Measurements from ENCODE around the gene CRAMP1.

The CRAMP1 gene

DNA sequence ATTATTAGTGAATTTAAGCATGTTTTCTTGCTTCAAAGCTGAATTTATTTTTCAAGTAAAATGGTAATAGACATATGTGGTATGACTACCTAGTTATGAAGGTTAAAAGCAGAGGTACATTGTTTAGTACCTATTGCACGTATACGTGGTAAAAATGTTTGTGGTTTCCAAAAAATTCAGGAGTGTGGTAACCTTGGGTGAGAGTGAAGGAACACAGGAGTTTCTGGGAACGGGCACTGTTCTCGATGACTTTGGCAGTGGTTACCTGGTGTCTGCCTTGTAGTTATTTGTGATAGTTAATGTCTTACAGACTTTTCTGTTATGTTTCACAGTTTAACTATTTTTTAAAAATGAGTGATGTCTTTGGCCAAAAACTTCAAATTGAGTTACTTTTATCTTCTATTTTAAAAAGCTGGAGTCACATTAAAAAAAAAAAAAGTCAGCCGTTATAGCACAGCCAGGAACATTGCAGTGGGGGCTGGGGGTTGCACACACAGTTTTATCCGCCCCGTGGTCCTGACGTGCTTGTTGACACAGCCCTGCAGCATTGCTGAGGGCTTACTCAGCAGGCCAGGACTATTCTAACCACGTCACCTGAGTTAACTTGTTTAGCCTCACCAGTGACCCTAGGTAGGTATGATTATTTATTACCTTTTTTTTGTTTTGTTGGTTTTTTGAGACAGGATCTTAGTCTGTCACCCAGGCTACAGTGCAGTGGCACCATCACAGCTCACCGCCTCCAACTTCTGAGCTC lies 76.8 kb downstream of the CRAMP1 start:
- DNase-seq, result no peak

DNA sequence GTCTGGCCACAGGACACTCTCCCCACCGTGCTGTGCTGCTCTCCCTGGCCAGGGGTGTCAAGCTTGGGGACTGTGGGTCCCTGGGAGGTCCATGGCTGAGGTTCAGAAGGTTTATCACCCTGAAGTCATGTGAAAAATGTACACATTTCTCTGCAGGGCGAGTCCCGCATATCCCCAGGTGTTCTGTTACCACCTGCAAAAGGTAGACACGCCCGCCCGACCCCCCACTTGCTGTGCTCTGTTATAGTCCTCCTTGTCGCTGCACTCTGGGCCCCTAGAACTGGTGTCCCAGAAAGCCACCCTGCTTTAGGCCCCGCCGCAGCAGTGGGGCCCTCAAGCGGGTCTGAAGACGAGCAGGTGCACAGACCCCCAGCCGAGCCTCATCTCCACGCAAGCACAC lies 77.7 kb downstream of the CRAMP1 start:
- no peak for DNase-seq

DNA sequence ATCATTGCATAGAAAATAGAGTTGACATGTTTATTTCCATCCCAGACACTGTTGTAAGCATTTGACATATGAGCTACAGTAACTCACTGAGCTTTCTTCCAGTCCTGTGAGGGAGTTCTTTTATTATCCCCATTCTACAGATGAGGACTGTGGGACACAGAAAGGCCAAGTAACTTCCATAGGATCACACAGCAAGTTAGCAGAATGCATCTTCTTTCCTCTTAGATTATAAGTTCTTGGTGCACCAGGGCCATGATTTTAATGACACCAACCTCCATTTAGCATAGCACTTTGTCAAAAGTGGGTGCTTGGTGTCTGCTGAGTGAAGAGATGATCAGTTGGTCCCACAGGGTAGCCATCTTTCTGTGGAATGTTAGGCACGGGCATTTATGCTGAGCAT lies 78.7 kb downstream of the CRAMP1 start:
- DNase-seq, result no peak

DNA sequence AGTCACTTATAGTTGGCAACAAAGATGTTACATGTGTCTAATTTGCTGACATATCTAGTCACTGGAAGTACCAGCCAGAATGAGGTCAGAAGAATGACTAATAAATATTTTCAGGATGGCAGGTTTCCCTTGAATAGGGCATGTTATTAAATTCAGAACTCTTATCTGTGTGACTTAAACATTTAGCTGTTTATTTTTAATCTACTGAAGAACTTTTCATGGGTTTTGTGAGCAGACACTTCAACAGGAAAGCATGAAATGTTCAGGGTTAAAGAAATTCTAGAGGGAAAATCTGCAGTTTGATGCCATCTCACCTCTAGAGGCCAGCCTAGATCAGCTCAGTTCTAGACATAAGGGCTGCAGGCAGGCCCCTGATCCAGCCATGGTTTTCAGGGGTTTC lies 79.1 kb downstream of the CRAMP1 start:
- DNase-seq, result no peak

DNA sequence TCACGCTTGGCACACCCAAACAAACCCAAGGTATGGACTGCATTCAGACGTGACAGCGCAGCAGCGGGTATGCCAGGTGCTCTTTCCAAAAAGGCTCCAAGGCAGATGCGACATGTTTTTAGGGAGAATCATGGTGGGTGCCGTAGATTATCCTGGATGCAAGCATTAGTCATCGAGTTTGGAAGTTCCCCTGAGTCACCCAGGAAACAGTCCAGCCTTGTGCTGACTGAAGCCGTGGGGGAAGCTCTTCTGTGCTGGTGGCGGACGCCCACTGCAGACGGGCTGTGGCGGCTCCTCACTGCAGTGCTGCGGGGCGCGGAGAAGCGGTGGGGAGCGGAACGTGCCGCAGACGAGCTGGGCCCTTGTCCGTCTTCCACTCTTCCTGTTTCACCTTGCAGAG lies 79.8 kb downstream of the CRAMP1 start:
- no peak for DNase-seq

DNA sequence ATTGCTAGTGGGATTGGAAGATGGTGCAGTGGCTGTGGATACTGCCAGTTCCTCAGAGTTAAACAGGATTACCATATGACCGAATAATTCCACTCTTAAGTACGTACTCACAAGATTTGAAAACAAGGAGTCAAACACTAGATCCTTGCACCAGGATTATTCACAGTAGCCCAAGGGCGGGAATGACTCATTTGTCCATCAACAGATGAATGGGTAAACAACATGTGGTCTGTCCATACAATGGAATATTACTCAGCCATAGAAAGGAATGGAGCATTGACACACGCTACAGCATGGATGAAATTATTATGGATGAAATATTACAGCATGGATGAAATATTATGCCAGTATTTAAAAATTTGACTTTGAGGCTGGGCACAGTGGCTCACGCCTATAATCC lies 84.7 kb downstream of the CRAMP1 start:
- DNase-seq, result no peak

DNA sequence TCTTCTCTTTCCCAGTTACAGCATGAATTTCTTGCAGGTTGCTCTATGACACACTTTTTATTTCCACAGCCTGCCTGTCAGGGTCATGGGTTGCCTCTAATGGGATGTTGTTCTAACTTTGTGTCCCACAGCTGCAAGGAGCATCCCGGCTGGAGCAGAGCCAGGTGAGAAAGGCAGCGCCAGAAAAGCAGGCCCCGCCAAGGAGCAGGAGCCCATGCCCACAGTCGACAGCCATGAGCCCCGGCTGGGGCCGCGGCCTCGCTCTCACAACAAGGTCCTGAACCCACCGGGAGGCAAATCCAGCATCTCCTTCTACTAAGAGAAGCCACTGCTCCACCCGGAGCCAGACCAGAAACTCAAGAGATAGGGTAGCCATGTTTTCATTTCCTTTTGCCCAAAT lies 86.5 kb downstream of the CRAMP1 start:
- DNase-seq, result no peak

DNA sequence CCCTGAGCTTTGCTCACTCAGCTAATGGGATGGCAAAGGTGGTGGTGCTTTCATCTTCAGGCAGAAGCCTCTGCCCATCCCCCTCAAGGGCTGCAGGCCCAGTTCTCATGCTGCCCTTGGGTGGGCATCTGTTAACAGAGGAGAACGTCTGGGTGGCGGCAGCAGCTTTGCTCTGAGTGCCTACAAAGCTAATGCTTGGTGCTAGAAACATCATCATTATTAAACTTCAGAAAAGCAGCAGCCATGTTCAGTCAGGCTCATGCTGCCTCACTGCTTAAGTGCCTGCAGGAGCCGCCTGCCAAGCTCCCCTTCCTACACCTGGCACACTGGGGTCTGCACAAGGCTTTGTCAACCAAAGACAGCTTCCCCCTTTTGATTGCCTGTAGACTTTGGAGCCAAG lies 88.1 kb downstream of the CRAMP1 start:
- no peak for DNase-seq

DNA sequence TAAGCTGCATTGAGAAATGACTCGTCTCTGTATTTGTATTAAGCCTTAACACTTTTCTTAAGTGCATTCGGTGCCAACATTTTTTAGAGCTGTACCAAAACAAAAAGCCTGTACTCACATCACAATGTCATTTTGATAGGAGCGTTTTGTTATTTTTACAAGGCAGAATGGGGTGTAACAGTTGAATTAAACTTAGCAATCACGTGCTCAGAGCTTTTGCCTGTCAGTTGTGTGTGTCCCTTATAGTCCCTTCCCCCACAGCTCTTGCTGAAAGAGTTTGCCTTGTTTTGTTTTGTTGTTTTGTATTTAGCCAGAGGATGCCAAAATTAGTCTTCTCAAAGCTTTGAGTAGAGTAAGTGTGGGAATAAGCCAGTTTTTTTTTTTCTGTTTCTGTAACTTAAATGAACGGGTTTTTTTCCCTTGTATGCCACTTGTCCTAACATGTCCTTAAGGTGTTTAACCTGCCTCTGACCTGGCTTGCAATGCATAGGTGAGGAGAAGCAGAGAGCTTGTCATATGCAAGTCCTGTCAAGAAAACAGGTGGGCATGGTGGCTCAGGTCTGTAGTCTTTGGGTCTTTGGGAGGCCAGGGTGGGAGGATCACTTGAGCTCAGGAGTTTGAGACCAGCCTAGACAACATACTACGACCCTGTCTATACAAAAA lies 89.2 kb downstream of the CRAMP1 start:
- DNase-seq, result no peak

DNA sequence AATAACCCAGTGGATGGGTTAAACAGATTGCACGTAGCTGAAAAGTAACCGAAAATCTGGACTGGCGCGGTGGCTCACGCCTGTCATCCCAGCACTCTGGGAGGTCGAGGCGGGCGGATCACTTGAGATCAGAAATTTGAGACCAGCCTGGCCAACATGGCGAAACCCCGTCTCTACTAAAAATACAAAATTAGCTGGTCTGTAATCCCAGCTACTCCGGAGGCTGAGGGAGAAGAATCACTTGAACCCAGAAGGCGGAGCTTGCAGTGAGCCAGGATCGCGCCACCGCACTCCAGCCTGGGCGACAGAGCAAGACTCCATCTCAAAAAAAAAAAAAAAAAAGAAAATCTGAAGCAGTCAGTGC lies 93.1 kb downstream of the CRAMP1 start:
- peak in 1 of 2 experiments; percentile 44 for DNase-seq

DNA sequence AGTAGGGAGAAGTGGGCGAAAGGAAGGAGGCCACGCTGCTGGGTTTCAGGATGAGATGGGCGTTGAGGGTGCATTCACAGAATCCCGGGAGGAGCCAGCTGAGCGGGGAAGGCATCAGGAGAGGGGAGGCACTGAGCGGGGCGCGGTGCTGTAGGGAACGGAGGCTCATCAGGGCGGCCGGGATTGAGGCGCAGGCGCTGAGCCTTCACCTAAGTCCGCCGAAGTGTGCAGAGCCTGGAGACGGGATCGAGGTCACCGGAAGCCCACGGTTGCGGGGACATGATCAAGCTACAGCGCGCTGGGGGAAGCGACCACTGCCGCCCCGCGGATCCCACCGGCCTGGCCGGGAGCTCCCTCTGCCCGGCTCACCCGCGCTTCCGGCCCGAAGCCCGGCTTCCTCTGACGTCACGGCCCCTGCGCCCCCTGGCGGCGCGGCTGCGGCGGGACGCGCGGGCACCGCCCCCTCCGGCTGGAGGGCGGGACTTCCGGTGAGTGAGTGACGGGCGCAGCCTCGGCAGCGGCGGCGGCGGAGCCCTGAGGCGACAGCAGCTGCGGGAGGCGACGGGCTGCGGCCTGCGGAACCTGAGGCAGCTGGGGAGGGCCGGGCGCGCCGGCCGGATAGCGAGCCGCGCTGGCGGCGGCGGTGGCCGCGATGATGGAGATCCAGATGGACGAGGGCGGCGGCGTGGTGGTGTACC lies 93.7 kb downstream of the CRAMP1 start, which contains the start of gene MAPK8IP3:
MAPK8IP3 (plus strand) TSS at position 508 of the 698 bp plus-strand sequence; CDS start at position 653, 145 bp downstream.
- peak; percentile 87 to 92 for DNase-seq

DNA sequence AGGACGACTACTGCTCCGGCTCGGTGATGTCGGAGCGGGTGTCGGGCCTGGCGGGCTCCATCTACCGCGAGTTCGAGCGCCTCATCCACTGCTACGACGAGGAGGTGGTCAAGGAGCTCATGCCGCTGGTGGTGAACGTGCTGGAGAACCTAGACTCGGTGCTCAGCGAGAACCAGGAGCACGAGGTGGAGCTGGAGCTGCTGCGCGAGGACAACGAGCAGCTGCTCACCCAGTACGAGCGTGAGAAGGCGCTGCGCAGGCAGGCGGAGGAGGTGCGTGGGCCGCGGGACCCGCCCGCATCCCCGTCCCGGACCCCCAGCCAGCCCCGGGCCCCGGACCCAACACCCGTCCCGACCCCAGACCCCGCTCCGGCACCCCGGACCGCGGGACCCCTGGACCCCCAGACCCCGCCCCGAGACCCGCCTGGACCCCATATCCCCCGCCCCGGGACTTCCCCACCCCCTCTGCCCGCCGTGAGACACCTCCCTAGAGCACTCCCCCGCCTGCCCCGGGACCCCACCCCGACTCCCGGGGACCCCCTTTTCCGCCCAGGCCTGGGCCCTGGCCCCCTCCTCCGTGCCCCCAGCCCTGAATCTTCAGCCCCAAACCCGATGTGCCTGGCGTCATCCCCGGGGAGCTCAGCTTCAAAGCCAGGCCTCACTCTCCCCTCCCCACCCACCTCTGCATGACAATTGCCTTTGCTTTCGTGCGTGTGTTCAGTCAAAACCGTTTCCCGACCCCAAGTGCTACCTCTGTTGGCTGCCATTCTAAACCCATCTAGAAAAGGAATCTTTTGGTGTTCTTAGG lies 94.4 kb downstream of the CRAMP1 start:
- DNase-seq, result peak in 1 of 2 experiments; percentile 59

DNA sequence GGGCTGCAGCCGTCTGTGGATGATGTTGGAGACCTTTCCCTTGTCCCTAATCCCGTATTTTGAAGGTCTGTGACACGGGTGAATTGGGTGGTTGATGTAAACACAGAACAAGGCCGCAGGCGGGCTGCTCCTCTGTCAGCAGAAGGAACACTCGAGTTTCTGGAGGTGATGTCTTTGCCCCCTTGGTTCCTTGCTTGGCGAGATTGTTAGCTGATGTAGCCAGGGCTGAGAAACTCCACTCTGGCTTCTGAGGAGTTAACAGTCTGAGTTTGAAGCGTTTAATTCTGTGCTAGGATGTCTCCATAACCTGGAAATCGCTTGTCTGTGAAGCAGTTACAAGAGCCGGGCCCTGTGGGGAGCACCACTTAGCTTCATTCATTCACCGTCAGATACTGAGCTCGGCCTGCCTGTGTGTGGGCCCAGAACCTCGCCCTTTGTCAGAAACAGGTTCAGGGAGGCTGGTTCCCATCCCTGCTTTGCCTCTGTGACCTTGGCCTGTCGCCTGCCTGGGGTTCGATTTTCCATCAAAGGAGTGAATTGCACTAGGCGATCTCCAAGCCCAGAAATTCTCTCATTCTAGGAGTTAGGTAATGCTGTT lies 95.1 kb downstream of the CRAMP1 start:
- DNase-seq, result no peak

DNA sequence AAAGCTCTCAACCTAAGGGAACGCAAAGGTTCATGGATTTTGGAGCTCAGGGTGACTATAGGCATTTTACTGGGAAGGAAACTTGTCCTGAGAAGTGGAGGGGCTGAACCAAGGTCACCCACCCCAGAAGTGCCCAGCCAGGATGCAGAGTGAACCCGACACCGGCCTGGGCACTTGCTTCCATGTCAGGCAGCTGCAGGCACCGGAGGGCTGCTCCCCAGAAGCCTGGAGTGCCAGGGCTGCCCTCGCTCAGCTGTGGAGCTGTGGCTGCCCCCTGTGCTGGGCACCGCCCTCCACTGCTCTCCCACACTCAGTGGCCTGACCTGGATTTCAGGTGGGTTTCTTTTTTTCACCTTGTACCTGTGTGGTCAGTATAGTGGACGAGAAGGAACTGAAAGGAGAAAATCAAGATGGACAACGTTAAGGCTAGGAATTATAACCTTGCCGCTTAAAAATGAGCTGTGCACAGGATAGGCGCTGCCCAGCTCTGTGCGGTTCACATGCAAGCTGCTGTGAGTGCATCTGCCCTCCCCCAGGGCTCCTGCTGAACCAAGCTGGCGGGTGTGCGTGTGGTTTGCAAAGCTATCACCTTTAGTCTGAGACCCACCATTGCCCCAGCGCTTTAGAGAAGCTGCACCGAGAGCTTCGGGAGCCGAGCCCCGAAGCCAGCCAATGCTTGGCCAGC lies 96.1 kb downstream of the CRAMP1 start:
- peak in 1 of 2 experiments; percentile 54 for DNase-seq

DNA sequence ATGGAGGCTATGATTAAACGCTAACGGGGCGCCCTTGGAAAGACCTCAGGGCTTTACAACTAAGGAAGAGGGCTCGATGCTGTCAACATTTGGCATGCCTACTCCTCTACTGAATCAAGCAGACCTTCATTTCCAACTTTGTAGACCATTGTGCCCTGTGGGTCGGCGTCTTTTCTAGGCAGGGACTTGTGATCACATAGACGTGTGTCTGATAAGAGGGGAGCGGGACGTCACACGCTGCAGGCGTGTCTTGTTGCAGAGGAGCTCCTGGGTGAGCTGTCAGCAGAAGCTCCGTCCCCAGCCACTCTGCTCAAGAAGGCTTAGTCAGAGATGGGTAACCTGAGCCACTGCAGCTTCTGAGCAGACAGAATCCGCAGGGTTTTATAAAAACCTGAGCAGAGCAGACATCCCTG lies 96.6 kb downstream of the CRAMP1 start:
- peak; percentile 72 to 93 for DNase-seq

DNA sequence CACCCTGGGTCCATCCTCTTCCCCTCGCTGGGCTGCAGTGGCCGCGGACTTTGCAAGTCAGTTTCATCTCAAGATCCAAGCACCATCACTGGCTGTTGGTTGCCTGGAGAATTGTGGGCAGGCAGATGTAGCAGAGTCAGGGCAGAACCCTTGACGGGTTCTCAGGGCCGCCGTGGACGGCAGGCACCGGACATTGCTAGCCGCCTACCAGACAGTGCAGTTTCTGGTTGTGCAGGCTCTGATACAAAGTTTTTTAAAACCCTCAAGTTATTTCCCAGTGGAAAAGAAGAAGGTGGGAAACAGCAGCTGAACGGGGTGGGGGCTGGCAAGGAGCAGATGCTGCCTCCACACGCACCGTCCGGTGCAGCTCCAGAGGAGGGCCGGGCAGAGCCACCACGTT lies 97.2 kb downstream of the CRAMP1 start:
- peak in 1 of 2 experiments; percentile 53 for DNase-seq

DNA sequence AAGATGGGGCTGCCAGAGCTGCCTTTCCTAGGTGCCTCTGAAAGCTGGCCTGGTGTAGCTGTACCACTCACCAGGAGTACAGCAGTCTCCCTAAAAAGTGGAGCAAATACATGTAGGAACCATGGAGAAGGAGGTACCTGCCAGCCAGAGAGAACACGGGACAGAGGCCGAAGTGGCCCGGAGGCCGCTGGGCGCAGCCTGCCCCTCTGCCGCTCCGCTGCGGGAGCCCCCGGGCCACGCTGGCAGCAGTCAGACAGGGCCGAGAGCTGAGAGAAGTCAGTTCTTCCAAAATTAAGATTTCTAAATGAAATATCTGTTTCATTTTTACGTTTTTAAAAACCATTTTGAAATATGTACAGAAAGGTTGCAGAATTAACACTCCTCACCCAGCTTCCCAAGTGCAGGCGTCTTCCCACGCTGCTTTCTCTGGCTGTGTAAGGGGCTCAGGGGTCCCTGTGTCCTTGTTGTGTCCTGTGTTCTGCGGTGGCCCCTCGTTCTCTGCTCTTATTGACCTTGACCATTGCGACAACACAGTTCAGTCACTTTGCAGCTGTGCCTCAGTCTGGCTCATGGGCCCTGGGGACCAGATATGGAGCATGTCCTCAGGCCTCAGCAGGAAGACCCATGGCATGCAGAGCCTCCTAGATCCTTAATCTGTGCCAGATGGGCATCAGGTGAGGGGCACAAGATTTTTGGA lies 98.8 kb downstream of the CRAMP1 start:
- no peak for DNase-seq

DNA sequence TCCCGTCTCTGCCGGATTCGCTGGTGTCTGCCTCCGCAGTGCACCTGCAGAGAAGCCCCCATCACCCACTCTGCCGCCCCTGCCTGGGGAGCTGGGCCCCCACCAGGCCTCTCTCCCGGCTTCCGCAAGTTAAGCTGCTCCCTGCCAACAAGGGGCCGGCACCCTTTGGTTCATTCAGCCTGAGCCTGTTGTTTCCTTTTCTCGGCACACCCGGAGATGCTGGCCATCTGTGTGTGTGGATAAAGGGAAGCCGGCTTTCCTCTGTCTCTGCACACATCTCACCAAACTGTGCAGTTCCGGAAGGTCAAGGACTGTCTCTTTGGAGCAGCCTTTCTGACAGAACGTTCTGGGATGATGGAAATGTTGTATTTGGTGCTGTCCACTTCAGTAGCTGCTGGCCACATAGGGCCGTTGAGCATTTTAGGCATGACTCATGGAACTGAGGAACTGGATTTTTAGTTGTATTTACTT lies 100.7 kb downstream of the CRAMP1 start:
- DNase-seq, result no peak

DNA sequence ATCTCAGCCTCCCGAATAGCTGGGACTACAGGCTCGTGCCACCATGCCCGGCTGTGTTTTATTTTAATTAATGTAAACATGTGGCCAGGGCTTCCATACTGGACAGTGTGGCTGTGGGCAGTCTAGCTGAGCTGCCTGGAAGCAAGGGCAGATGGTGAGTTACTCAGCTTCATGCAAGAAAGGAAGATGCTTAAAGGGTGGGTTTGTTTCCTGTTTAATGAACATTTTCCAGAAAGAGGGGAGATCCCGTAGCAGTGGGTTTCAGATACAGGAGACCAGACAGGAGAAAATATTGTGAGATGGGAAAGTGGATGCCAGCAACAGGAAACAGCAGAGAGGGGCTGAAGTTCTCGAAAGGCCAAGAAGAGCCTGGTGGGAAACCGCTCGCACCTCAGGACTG lies 101.2 kb downstream of the CRAMP1 start:
- no peak for DNase-seq

DNA sequence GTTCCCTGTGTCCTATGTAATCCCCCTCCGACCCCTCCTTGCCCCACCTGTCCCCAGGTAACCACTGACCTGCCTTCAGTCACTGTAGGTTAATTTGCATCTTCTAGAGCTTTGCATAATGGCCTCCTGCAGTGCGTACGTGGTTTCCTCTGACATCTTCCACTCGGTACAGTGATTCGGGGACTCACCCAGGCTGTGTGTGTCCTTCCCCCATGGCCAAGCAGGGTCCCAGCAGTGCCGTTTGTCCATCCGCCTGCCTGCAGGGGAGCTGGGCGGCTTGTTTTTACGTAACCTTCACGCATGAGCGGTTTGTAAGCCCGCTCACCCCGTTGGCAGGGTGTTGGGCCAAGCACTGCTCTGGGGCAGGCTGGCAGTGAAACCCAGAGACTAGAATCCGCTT lies 101.8 kb downstream of the CRAMP1 start:
- no peak for DNase-seq

DNA sequence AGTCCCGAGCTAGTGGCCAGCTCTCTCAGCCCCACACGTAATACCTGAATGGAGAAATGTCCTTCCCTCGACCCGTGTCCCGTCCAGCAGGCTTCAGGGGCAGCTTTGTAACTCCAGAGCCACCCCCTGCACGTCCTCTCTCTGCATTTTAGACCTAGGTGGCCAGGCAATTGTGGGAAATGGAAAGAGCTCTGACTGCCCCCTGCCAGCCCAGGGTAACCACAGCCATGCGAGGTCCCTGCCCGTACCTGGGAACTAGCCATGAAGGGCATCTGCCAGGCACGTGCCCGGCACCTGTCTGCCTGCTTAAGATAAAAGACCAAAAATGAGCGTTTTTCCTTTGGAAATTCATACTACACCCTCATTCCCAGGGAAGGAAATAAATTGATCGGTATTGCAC lies 103.1 kb downstream of the CRAMP1 start:
- DNase-seq, result no peak

All from NCI-H524 (cell line).